ENCODE data around the gene FNDC3A.

- TF ChIP-seq CTCF (IDR thresholded peaks at IDR 0.05; ENCODE audit: poor library complexity) (no peak), EZH2phosphoT487 (IDR thresholded peaks at IDR 0.05; ENCODE audit: low read depth, severe bottlenecking, unreplicated experiment) (no peak), EZH2 (IDR thresholded peaks at IDR 0.05; ENCODE audit: borderline replicate concordance) (no peak)
Observed at GRCh38 chr13:49184621-49185020, 208.9 kb downstream of the FNDC3A start.

All from hepatocyte (in vitro differentiated cells).